Measurements from ENCODE around the gene ZFP91. TPM values are rescaled to one million over a fixed set of nuclear protein-coding genes. Genes with fewer than 3 reads are reported as not detected.

Gene ZFP91
- total RNA-seq, 1 experiment from 2014 or later: 58.6 TPM

GRCh38 chr11:58564231-58564630 lies 14.6 kb upstream of the ZFP91 start:
- Histone ChIP-seq H3K27ac (ENCODE audit: low read depth, low read length) (no peak overlapping the region), H3K36me3 (ENCODE audit: control insufficient read depth in 1 of 2, insufficient read depth in 2 of 2, low read length in 2 of 2) (no peaks in the 10 kb centered on the region), H3K79me2 (ENCODE audit: insufficient read depth, low read length) (no peaks in the 10 kb centered on the region), H3K4me2 (ENCODE audit: low read length) (no peak overlapping the region), H2AFZ (ENCODE audit: low read depth, low read length, poor library complexity, severe bottlenecking) (no peak overlapping the region), H4K20me1 (ENCODE audit: insufficient read depth) (no peaks in the 10 kb centered on the region), H3K27me3 (ENCODE audit: insufficient read depth, low read length) (no peaks in the 10 kb centered on the region), H3K4me3 (replicated peaks in 1 of 2; ENCODE audit: low read depth in 1 of 2, low read length in 2 of 2) (no peak overlapping the region), H3K9ac (ENCODE audit: low read length) (no peak overlapping the region), H3K9me3 (ENCODE audit: control insufficient read depth in 1 of 2, insufficient read depth in 1 of 2, low read depth in 1 of 2, low read length in 2 of 2) (no peaks in the 10 kb centered on the region), H3K4me1 (ENCODE audit: control insufficient read depth in 1 of 2, insufficient read depth in 2 of 2, low read length in 2 of 2) (no peaks in the 10 kb centered on the region), H3K9me2 (ENCODE audit: insufficient read depth) (no peaks in the 10 kb centered on the region)
- ChIA-PET RAD21 (ENCODE audit: low non-redundant PET in 1 of 2, low total read pairs in 2 of 2, uncharacterized antibody in 2 of 2, unreplicated experiment in 2 of 2) (no interaction called here), CTCF (no interaction called here), POLR2A (no interaction called here)
- TF ChIP-seq, protein P1, sequence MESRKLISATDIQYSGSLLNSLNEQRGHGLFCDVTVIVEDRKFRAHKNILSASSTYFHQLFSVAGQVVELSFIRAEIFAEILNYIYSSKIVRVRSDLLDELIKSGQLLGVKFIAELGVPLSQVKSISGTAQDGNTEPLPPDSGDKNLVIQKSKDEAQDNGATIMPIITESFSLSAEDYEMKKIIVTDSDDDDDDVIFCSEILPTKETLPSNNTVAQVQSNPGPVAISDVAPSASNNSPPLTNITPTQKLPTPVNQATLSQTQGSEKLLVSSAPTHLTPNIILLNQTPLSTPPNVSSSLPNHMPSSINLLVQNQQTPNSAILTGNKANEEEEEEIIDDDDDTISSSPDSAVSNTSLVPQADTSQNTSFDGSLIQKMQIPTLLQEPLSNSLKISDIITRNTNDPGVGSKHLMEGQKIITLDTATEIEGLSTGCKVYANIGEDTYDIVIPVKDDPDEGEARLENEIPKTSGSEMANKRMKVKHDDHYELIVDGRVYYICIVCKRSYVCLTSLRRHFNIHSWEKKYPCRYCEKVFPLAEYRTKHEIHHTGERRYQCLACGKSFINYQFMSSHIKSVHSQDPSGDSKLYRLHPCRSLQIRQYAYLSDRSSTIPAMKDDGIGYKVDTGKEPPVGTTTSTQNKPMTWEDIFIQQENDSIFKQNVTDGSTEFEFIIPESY (IDR thresholded peaks at IDR 0.05; ENCODE audit: extremely low read depth, insufficient replicate concordance, low read length): no peak
- no peak for TF ChIP-seq EZH2phosphoT487 (IDR thresholded peaks at IDR 0.05; ENCODE audit: borderline replicate concordance)
- TF ChIP-seq CEBPB (IDR thresholded peaks at IDR 0.05; ENCODE audit: low read depth): no peak
- no peak for TF ChIP-seq ZFX (IDR thresholded peaks at IDR 0.05)
- TF ChIP-seq, protein P2, sequence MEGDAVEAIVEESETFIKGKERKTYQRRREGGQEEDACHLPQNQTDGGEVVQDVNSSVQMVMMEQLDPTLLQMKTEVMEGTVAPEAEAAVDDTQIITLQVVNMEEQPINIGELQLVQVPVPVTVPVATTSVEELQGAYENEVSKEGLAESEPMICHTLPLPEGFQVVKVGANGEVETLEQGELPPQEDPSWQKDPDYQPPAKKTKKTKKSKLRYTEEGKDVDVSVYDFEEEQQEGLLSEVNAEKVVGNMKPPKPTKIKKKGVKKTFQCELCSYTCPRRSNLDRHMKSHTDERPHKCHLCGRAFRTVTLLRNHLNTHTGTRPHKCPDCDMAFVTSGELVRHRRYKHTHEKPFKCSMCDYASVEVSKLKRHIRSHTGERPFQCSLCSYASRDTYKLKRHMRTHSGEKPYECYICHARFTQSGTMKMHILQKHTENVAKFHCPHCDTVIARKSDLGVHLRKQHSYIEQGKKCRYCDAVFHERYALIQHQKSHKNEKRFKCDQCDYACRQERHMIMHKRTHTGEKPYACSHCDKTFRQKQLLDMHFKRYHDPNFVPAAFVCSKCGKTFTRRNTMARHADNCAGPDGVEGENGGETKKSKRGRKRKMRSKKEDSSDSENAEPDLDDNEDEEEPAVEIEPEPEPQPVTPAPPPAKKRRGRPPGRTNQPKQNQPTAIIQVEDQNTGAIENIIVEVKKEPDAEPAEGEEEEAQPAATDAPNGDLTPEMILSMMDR (IDR thresholded peaks at IDR 0.05 in 2 of 3, conservative IDR thresholded peaks at IDR 0.05 in 1 of 3; ENCODE audit: borderline replicate concordance in 1 of 3, insufficient read depth in 1 of 3, low read depth in 2 of 3, low read length in 2 of 3): no peak
- no peak for TF ChIP-seq CBX3 (IDR thresholded peaks at IDR 0.05; ENCODE audit: low read depth)
- DNase-seq (ENCODE audit: low read depth, low spot score) (no peak), ATAC-seq (no peak)
- BruUV-seq (replicated peaks): no TSS peak
- intact Hi-C loops (cut with micrococcal nuclease): no loop called here
